Activated T-helper 17 cell treated with anti-CD3 and anti-CD28 coated beads, Interleukin-2, amount 50 U/mL, for 72 hours (primary cell): ENCODE results near the gene NOS1. TPM values are rescaled to one million over a fixed set of nuclear protein-coding genes. Genes with fewer than 3 reads are reported as not detected.

Experiments
- ATAC-seq: fragments of 150-1000 bp; cut with Tn5 transposase; replicated peaks from 2 replicates; pipeline ENCODE4 v1.10.0; 2021; ENCODE audit warnings: mild to moderate bottlenecking, moderate library complexity
- H3K27ac Mint-ChIP-seq: one replicate; pipeline ENCODE4 v1.8.0; 2022; ENCODE audit warnings: mixed read lengths
- H3K27me3 Mint-ChIP-seq: one replicate; pipeline ENCODE4 v1.8.0; 2022; ENCODE audit warnings: mixed read lengths
- H3K36me3 Mint-ChIP-seq: one replicate; pipeline ENCODE4 v1.8.0; 2022; ENCODE audit warnings: low read depth, mild to moderate bottlenecking, mixed read lengths
- H3K4me1 Mint-ChIP-seq: one replicate; pipeline ENCODE4 v1.8.0; 2022; ENCODE audit warnings: mixed read lengths
- H3K4me3 Mint-ChIP-seq: one replicate; pipeline ENCODE4 v1.8.0; 2022; ENCODE audit warnings: mild to moderate bottlenecking, mixed read lengths
- H3K9me3 Mint-ChIP-seq: one replicate; pipeline ENCODE4 v1.8.0; 2022; ENCODE audit warnings: mixed read lengths
- total RNA-seq, 2 donors: library from RNA; stranded (reverse); gene quantifications; one replicate each; pipeline ENCODE4 v1.2.3, GENCODE V29; 2022

Gene NOS1
- total RNA-seq, 2 donors from 2014 or later, result 0.03 TPM; not detected in 1

GRCh38 chr12:117330441-117331113 is 30.8 kb downstream of the NOS1 start:
- H3K27ac Mint-ChIP-seq, result no peak overlapping the region
- H3K4me1 Mint-ChIP-seq, result no peaks in the 10 kb centered on the region
- H3K27me3 Mint-ChIP-seq, result peaks cover 27% of the 10 kb centered on the region
- H3K36me3 Mint-ChIP-seq, result no peaks in the 10 kb centered on the region
- H3K9me3 Mint-ChIP-seq, result no peaks in the 10 kb centered on the region
- ATAC-seq, result no peak
- no peak overlapping the region for H3K4me3 Mint-ChIP-seq

- Mint-ChIP-seq H3K27me3 (peaks cover 27% of the 10 kb centered on the region), H3K4me1 (no peaks in the 10 kb centered on the region), H3K4me3 (no peak overlapping the region), H3K9me3 (no peaks in the 10 kb centered on the region), H3K36me3 (no peaks in the 10 kb centered on the region), H3K27ac (no peak overlapping the region)
- ATAC-seq, result no peak
Observed at GRCh38 chr12:117329756-117330155, 31.7 kb downstream of the NOS1 start.

- no peak overlapping the region for H3K4me3 Mint-ChIP-seq
Observed at GRCh38 chr12:117328556-117329100, 32.8 kb downstream of the NOS1 start.

GRCh38 chr12:117322428-117322827 is 39.0 kb downstream of the NOS1 start:
- ATAC-seq, result no peak
- Mint-ChIP-seq H3K4me3 (no peak overlapping the region), H3K27me3 (peaks cover 5% of the 10 kb centered on the region), H3K27ac (no peak overlapping the region), H3K36me3 (no peaks in the 10 kb centered on the region), H3K9me3 (no peaks in the 10 kb centered on the region), H3K4me1 (no peaks in the 10 kb centered on the region)

More at GRCh38 chr12:117328556-117329100, 32.8 kb downstream of the NOS1 start:
- no peaks in the 10 kb centered on the region for H3K9me3 Mint-ChIP-seq
- peaks cover 18% of the 10 kb centered on the region for H3K27me3 Mint-ChIP-seq
- no peaks in the 10 kb centered on the region for H3K4me1 Mint-ChIP-seq
- no peak overlapping the region for H3K27ac Mint-ChIP-seq
- no peak for ATAC-seq
- H3K36me3 Mint-ChIP-seq, result no peaks in the 10 kb centered on the region

- H3K4me1 Mint-ChIP-seq, result no peaks in the 10 kb centered on the region
- H3K4me3 Mint-ChIP-seq, result no peak overlapping the region
- H3K27ac Mint-ChIP-seq, result no peak overlapping the region
- H3K27me3 Mint-ChIP-seq, result peaks cover 4% of the 10 kb centered on the region
- no peak for ATAC-seq
- no peaks in the 10 kb centered on the region for H3K9me3 Mint-ChIP-seq
- no peaks in the 10 kb centered on the region for H3K36me3 Mint-ChIP-seq
Observed at GRCh38 chr12:117321572-117321971, 39.9 kb downstream of the NOS1 start.

GRCh38 chr12:117318591-117318990 is 42.8 kb downstream of the NOS1 start:
- Mint-ChIP-seq H3K4me3 (no peak overlapping the region), H3K9me3 (peaks cover 4% of the 10 kb centered on the region), H3K36me3 (no peaks in the 10 kb centered on the region), H3K4me1 (no peaks in the 10 kb centered on the region), H3K27ac (no peak overlapping the region), H3K27me3 (peaks cover 4% of the 10 kb centered on the region)
- ATAC-seq, result no peak

- no peaks in the 10 kb centered on the region for H3K4me1 Mint-ChIP-seq
- no peaks in the 10 kb centered on the region for H3K36me3 Mint-ChIP-seq
- no peak overlapping the region for H3K4me3 Mint-ChIP-seq
- no peak for ATAC-seq
- H3K27me3 Mint-ChIP-seq, result peaks cover 4% of the 10 kb centered on the region
- peaks cover 4% of the 10 kb centered on the region for H3K9me3 Mint-ChIP-seq
- H3K27ac Mint-ChIP-seq, result no peak overlapping the region
Observed at GRCh38 chr12:117316336-117316735, 45.1 kb downstream of the NOS1 start.

- Mint-ChIP-seq H3K9me3 (peaks cover 4% of the 10 kb centered on the region), H3K27me3 (peaks cover 4% of the 10 kb centered on the region), H3K4me1 (no peaks in the 10 kb centered on the region), H3K36me3 (no peaks in the 10 kb centered on the region), H3K4me3 (no peak overlapping the region), H3K27ac (no peak overlapping the region)
- no peak for ATAC-seq
Observed at GRCh38 chr12:117313926-117314325, 47.5 kb downstream of the NOS1 start.

GRCh38 chr12:117312770-117313169 is 48.7 kb downstream of the NOS1 start:
- Mint-ChIP-seq H3K9me3 (peaks cover 4% of the 10 kb centered on the region), H3K4me3 (no peak overlapping the region), H3K27me3 (peaks cover 4% of the 10 kb centered on the region), H3K4me1 (no peaks in the 10 kb centered on the region), H3K36me3 (no peaks in the 10 kb centered on the region), H3K27ac (no peak overlapping the region)
- ATAC-seq, result no peak

GRCh38 chr12:117309276-117309925 is 52.0 kb downstream of the NOS1 start:
- no peaks in the 10 kb centered on the region for H3K27me3 Mint-ChIP-seq
- no peak for ATAC-seq
- H3K4me1 Mint-ChIP-seq, result no peaks in the 10 kb centered on the region
- H3K36me3 Mint-ChIP-seq, result no peaks in the 10 kb centered on the region
- H3K9me3 Mint-ChIP-seq, result no peaks in the 10 kb centered on the region
- no peak overlapping the region for H3K4me3 Mint-ChIP-seq
- no peak overlapping the region for H3K27ac Mint-ChIP-seq

GRCh38 chr12:117300174-117300573 is 61.3 kb downstream of the NOS1 start:
- H3K4me1 Mint-ChIP-seq, result no peaks in the 10 kb centered on the region
- H3K27ac Mint-ChIP-seq, result no peak overlapping the region
- no peak for ATAC-seq
- no peak overlapping the region for H3K4me3 Mint-ChIP-seq
- no peaks in the 10 kb centered on the region for H3K36me3 Mint-ChIP-seq
- H3K9me3 Mint-ChIP-seq, result peaks cover 5% of the 10 kb centered on the region
- peaks cover 10% of the 10 kb centered on the region for H3K27me3 Mint-ChIP-seq

GRCh38 chr12:117298648-117299225 is 62.7 kb downstream of the NOS1 start:
- Mint-ChIP-seq H3K36me3 (no peaks in the 10 kb centered on the region), H3K4me1 (no peaks in the 10 kb centered on the region), H3K4me3 (no peak overlapping the region), H3K9me3 (peaks cover 5% of the 10 kb centered on the region), H3K27ac (no peak overlapping the region), H3K27me3 (peaks cover 10% of the 10 kb centered on the region)
- no peak for ATAC-seq

GRCh38 chr12:117298191-117298590 is 63.2 kb downstream of the NOS1 start:
- H3K4me3 Mint-ChIP-seq, result no peak overlapping the region
- no peak for ATAC-seq
- H3K4me1 Mint-ChIP-seq, result no peaks in the 10 kb centered on the region

GRCh38 chr12:117294189-117294603 is 67.2 kb downstream of the NOS1 start:
- H3K36me3 Mint-ChIP-seq, result no peaks in the 10 kb centered on the region
- H3K4me3 Mint-ChIP-seq, result no peak overlapping the region
- peaks cover 21% of the 10 kb centered on the region for H3K27me3 Mint-ChIP-seq
- peaks cover 10% of the 10 kb centered on the region for H3K9me3 Mint-ChIP-seq
- H3K27ac Mint-ChIP-seq, result no peak overlapping the region
- H3K4me1 Mint-ChIP-seq, result no peaks in the 10 kb centered on the region
- ATAC-seq, result no peak

More at GRCh38 chr12:117298191-117298590, 63.2 kb downstream of the NOS1 start:
- H3K27me3 Mint-ChIP-seq, result peaks cover 10% of the 10 kb centered on the region
- H3K9me3 Mint-ChIP-seq, result peaks cover 5% of the 10 kb centered on the region
- no peaks in the 10 kb centered on the region for H3K36me3 Mint-ChIP-seq
- no peak overlapping the region for H3K27ac Mint-ChIP-seq

- H3K4me3 Mint-ChIP-seq, result no peak overlapping the region
- no peaks in the 10 kb centered on the region for H3K4me1 Mint-ChIP-seq
- H3K9me3 Mint-ChIP-seq, result peaks cover 10% of the 10 kb centered on the region
- no peak for ATAC-seq
- peaks cover 21% of the 10 kb centered on the region for H3K27me3 Mint-ChIP-seq
- no peaks in the 10 kb centered on the region for H3K36me3 Mint-ChIP-seq
- H3K27ac Mint-ChIP-seq, result no peak overlapping the region
Observed at GRCh38 chr12:117293510-117293909, 67.9 kb downstream of the NOS1 start.
